ENCODE results near the gene PLD4.

GRCh38 chr14:104888489-104889374 is 35.9 kb upstream of the PLD4 start:
- TF ChIP-seq CTCF (IDR thresholded peaks at IDR 0.05) (no peak), POLR2A (IDR thresholded peaks at IDR 0.05) (no peak)
